Kidney glomerular epithelial cell (primary cell): Measurements from ENCODE around the gene GPR84.
"Not testable (repeated sequence)": the region's sequence is repeated elsewhere in the genome, so short reads cannot be mapped to it uniquely, and the experiment has no call there.

Experiments used
- DNase-seq: peaks from one replicate; lab custom pipeline; 2025; lab: John Stamatoyannopoulos, UW

GPR84 gene

DNA sequence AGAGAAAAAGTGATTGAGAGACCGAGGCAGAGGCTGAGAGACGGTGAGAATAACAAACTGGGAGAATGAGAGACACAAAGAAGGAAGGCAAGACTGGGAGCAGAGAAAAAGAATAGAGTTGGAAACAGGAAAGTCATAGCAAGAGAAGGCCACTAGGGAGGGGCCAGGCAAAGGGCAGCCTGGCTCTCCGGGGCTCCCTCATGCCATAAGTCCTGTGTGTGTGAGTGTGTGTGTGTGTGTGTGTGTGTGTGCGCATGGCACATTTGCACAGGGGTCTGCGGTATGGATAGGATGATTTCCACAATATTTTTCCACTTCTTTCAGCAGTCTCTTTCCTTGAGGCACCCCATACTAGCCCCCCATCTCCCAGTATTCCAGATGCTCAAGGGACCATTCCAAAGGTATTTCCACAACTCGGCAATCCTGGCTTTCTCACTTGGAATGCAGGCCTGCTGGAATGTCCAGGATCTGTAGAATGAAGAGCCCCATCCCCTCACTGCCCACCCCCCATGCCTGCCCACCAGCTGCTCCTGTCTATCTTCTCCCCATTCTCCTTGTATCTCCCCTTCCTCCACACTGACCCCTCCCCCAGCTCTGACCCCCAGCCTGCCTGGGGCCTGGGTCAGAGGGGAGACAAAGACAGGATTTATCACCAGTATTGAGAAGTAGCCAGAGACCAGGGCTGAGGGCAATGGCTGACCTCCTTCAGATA is 9.0 kb downstream of the GPR84 start:
- DNase-seq = no peak

DNA sequence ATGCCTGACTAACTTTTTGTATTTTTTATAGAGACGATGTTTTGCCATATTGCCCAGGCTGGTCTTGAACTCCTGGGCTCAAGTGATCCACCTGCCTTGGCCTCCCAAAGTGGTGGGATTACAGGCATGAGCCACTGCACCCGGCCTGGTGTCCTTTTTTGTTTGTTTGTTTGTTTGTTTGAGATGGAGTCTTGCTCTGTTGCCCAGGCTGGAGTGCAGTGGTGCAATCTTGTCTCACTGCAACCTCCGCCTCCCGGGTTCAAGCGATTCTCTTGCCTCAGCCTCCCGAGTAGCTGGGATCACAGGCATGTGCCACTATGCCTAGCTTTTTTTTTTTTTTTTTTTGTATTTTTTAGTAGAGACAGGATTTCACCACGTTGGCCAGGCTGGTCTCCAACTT is 10.0 kb downstream of the GPR84 start:
- DNase-seq = not testable (repeated sequence)

DNA sequence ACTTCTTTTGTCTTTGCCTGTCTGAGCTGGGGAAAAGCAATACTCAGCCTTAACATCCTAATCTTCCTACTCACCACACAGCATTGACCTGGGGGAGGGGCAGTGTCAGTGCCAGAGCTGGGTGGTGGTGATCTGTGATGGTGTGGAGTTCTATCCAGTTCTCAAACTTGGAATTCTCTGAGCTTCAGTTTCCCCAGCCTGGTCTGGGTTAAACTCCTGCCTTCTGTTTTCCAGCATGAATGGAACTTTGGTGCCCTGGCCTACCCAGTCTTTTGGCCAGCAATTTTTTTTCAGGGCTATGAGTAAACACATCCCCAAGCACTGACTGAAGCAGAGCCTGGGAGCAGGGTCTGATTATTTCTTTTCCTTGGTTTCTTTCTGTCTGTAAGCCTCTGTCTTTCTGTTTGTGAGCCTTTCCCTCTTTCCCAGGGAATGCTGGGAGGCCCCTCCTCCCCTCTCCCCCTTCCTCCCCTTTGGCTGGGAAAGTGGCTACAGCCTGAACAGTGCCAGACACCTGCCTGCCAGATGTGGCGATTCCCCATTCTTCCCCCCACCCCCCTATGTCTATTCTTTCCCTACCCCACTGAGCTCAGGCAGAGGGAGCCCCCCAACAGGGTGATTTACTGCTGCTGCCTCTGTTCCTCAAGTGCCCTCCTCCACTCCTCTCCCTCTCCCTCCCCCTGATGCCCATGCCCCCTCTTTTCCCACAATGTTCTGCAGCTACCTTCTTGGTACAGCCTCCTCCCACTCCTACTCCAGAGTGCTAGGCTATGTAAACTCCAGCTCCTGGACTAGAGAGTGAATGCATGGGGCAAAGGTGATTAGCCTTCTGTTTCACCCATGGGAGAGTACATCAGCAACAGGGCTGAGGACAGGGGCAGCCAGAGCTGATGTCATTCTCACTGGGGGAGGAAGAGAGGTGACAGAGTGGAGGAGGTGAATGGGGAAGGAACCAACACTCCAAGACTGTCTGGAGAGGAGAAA is 11.1 kb downstream of the GPR84 start:
- DNase-seq = no peak

DNA sequence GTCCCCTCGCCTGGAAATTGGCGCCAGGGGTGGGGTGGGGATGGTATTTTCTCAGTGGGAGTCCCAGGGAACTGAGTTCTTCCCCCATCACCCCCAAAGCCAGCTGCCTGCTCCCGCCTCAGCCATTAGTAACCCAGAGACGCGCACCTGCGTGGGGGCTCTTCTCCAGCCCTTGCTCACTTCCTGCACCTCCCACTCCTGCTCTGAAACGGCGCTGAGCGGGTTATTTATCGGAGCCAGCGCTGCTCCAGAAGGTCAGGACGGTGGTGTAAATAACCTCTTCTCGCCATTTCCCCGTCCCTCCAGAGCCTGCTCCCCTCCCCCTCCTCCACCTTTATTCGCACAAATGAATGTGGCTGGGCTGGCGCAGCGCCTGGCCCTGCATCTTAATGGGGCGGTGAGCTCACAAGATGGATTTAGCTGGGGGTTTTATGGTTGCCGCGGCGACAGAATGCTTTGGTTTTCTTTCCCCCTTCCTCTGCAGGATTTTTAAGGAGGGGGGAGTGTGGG is 12.2 kb downstream of the GPR84 start:
- peak; percentile 61 for DNase-seq

DNA sequence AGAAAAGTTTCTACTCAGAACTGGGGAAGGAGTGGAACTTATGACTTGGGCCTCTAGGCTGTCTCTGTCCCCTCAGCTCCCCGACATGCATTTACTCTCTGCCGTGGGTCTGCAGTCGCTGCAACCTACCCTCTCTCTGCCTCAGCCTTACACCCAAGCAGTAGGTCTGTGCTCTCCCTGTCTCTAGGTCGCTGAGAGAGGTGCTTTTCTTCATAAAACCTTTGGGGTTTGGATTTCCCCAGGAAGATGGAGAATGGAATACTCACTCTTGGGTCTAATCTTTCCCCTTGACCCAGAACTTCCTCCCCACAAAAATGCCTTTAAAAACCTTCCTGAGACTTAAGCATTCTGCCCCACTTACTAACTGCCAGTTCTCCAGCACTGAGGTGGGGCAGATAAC is 12.9 kb downstream of the GPR84 start:
- DNase-seq = no peak

DNA sequence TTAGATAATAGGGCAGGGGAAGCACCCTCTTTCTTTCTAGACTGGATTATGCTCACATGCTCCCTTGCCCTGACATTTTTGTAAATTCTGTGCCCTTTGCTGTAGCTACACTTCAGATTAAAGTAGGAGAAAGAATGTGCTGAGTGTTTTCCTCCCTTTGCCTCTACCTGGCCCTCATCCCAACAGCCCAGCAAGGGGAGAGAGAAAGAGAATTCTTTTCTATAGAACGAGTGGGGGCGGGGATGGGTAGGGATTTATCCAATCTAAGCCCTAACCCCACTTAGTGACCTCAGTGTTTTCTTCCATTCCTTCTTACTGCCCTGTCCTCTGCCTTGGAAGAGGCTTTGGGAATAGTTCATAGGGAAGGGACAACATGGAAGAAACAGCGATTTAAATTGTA is 13.5 kb downstream of the GPR84 start:
- DNase-seq = no peak

DNA sequence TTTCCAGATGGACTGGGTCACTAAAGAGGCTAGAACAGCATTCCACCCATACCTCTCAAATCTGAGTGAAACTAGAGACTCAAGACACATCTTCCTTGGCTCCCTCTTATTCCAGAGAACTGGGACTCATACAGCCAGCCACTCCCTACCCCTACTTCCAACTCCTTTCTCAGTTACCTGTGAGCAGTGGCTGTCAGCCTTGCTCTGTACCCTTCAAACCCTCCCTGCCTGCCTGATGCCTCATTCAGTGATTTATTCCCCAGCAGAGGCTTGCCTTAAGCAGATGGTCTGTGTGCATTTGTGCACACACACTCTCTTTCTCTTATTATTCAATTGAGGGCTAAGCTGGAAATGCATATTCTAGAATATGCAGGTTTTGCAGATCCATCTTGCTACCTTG is 14.6 kb downstream of the GPR84 start:
- no peak for DNase-seq

DNA sequence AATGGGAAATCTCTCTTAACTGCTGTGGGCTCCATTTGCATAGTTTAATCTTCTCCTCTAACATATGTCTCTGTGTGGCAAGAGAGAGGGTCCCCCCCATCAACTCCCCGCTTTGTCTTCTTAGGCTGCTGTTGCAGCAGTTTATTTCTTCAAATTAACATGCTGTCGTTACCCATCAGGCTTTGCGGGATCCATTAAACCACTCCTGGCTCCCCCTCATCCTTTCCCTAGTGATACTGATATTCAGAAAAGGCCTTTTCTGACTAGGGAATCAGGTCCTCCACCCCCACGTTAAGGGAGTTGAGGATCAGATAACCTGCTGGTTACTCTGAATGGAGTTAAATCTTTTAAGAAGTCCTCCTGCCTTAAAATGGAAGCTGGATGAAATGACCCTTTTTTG is 15.2 kb downstream of the GPR84 start:
- DNase-seq = no peak

DNA sequence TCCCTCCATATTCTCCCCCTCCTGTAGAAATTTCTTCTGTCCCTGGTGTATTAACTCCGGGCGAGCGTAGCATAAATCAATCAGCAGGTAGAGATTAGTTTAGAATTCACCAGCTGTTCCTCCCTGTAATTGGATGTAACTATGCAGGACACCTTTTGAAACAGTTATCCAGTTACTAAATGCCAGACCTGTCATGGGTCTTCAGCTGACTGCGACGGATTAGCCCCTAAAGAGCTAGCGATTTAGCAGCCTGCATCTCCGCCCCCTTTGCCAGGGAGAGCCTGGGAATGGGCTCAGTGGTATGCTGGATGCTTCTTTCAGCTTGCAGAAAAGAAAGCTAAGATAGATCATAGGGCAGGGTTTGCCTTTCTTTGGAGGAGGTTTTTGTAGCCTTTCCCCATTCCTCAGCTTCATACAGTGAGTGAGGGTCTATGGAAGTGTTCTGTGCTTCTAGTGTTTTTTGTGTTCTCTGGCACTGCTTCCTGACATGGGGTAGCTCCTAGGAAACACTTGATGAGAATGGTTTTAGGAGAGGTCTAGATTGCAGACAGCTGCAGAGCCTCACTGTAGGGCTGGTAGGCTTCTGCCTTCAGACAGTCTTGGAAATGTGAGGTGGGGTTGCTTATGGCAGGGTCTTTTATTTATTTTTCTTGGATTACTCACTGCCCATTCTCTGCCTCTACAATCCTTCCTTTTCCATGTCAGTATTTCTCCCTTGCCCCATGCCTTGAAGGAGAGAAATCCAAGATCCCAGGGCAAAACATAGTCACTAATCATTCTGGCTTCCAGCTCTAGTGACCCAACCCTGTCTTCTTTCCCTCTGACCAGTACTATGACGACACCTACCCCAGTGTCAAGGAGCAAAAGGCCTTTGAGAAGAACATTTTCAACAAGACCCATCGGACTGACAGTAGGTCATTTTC is 22.6 kb downstream of the GPR84 start:
- no peak for DNase-seq

DNA sequence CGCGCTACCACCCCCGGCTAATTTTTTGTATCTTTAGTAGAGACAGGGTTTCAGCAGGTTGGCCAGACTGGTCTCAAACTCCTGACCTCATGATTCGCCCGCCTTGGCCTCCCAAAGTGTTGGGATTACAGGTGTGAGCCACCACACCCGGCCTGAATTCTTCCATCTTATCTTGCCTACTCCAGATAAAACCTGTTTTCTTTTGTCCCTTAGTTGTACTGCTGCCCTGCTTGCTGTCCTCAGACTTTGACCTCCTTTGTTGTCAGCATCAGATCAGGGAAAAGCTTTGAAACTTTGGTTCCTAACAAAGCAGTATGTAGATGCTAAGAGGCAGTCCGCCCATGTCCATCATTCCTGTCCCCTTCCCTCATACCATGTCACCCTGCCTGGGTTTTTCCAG is 23.4 kb downstream of the GPR84 start:
- DNase-seq = no peak

DNA sequence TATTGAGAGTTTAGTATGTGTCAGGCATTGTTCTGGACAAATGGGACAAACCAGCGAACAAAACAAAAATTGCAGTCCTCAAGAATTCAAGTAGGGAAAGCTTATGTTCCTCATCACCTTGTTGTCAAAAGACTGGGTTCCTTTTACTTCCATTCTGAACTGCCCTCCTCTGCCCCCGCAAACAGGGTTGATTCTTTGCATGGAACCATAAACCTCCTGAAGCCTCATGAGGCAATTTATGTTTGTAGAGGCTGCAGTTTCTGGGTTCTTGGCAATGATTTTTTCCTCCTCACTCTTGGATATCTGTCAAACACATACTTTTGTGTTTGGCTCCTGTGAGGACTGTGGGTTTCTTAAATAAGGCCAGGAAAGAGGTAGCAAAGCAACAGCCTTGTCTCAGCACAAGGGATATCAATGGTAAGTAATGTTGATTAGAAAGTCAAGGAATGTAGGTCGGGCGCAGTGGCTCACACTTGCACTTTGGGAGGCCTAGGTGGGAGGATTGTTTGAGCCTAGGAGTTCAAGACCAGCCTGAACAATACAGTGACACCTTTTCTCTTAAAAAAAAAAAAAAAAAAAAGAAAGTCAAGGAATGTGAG is 25.5 kb downstream of the GPR84 start:
- no peak for DNase-seq

DNA sequence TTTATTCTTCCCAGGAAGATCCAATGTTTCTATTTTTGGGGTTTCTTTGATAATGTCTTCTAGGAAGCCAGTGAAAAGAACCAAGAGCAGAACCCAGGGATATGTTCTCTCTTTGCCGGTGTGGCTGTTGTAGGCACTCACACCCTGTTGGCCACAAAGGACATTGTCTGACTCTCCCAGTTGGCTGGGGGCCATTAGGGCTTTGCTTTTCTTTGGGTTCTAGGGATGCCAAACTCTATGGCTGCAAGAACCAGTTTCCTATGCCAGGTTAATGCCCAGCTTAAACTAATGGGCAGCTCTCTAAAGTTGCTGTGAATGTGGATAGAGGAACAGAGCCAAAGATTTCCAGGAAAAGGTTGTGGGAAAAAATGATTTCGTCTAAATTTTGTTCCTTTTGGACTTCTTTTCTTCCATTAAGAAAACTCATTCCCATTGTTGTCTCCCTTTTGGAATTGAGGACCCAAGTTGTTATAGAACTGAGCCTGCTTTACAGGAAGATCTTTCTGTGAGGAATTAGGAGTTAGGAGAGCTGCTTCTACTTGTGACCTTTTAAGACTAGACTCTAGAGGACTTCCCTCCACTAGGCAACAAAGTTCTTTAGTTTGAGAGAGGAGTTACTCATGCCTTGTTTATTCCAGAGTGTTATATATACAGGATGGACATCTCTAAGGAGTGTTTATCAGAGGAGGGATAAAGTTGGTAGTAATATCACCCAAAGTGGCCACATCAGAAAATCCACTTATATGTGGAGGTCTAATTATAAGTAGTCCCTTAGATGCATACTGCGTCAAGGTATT is 26.2 kb downstream of the GPR84 start:
- no peak for DNase-seq

DNA sequence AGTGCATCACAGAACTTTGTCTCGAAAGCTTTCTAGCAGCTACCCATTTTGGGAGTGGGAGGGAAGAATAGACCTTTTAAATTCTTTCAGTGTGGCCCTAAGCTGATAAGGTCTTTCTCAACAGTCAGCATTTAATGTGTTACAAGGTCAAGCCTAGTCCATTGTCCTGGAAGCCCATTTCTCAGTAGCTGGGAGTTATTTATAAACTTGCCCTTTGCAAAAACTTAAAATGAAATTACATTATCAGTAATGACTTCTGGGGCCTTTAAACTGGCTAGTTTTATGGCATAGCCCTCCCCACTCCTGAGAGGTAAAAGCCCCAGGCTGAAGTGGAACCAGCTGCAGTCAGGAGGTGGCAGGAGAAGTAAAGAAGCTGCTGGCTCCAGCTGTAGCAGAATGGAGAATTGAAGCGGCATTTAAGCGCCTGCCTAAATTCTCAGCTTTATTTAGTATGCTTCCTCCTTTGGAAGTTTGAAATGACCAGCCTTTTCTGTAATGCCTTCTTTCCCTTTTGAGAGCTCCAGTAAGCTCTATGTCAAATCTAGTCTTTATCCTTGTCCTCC is 26.9 kb downstream of the GPR84 start:
- DNase-seq = no peak

DNA sequence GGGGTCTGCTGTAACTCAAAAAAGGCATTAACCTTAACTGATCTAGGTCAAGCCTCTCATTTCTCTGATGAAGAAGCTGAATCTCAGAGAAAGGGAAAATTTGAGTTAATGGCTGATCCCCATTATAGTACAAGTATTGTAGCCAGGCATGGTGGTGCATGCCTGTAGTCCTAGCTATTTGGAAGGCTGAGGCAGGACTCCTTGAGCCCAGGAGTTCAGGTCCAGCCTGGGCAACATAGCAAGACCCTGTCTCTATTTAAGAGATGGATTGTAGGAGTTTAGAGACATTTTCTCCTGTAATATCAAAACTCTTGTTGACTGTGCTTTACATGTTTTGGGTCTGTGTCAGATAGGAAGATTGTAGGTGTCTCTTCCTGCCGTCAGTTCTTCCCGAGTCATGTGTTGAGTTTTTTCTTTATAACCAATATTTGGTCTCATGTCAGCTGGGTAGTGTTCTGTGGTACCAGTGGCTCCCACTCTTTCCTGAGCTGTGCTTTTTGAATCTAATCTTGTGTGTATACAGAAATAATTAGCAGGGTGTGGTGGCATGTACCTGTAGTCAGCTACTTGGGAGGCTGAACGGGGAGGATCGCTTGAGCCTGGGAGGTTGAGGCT is 30.8 kb downstream of the GPR84 start:
- DNase-seq = no peak

DNA sequence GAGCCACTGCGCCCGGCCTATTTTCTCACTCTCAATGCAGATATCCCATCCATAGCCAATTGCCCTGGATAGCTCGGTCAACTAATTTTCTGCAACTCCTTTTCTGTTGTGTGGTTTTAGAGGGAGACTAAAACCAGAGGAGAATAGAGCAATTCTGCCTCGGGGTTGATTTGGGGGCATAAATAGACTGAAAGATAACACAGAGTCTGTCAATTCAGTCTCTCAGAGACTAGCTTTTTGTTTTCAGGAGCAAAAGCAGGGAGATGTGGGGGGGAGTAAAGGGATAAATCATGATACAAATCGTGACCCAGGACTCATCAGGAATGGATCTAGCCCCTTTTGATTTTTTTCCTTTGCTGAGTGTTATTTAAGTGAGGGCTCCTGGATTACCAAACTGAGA is 32.8 kb downstream of the GPR84 start:
- DNase-seq = no peak

DNA sequence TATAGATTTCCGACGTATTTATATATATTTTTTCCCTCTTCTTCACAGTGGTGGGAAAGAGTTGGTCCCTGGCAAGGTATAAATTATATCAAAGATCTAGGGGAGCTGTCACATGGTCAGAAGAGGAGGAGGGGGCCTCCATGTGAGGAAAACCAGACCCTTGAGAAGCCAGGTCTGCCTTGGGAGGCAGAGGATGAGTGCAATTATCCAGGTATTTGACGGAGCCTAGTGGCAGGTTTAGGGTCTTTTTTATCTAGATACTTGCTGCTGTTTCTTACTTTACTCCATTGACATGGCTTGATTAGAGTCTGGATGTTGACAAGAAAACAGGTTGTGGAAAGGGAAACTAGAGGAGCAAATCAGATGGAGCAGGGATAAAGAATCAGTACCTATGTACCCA is 33.8 kb downstream of the GPR84 start:
- no peak for DNase-seq

DNA sequence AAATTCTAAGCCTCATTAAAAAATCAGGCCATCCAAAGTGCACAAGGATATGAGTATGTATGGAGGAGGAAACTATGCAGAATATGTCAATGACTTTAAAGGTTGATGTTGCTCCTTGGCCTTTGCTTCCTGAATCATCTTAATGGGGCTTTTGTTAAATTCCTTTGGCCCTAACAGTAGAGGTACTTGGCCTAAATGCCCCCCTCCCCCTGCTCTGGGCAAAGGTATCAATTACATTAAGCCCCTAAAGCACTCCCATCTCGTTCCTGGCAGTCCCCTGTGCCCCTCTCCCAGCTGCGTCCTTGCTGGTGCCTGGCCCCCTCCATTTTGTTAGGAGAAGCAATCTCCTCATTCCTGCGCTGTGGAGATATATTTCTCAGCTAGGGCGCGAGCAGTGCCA is 34.5 kb downstream of the GPR84 start:
- no peak for DNase-seq

DNA sequence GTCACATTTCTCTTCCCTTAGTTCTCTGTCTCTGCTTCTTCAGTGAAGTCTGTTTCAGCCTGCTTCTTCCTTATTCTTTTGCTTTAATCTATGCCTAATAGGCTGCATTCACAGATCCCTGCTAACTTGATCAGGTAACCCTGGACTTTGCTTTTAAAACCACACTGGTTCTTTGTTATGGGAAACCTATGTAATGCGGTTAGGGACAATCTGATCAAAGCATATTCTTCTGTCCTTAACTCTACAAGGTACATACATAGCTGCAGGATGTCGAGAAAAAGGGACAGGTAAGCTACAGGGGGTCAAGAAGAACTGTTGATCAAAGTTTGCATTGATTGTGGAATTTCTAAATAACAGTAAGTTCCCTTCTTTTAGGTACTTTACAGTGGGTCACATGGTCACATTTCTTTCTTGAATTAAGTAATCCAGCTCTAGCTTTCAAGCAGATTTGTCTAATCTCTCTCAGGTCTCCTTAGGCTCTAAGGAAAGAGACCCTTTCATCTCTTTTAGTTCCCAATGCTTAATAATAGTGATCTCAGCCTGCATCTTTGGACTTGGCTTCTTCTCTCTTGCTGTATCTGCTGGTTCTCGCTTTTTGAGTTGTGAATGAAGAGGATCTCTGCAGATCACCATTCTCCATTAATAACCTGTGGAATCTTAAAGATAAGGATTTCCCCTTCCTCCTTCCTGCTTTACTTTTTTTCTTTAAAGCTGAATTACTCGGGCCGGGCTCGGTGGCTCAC is 35.5 kb downstream of the GPR84 start:
- DNase-seq = no peak

DNA sequence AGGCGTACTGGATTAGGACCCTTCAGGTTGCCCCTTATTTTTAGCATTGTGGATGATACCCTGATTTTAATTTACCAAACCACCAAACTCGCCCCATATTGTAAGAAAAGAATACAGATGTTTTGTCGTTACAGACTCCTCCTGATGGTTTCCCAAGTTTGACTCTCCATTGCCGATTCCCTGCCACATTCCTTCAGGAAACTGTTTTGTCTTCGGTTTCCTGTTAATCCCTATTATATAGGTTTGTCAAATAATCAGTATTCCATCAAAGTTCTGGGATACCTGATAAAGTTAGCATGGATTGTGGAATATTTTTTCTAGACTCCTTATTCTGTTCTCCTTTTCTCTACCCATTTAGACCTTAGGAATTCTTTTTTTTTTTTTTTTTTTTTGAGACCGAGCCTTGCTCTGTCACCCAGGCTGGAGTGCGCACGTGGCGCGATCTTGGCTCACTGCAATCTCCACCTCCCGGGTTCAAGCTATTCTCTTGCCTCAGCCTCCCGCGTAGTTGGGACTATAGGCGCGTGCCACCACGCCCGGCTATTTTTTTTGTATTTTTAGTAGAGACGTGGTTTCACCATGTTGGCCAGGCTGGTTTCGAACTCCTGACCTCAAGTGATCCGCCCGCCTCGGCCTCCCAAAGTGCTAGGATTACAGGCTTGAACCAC is 38.7 kb downstream of the GPR84 start:
- DNase-seq = not testable (repeated sequence)
